Astrocyte of the cerebellum (primary cell): Measurements from ENCODE around the gene ELAC2.
A peak's percentile ranks its signal among the peaks of the same experiment; 100 is the strongest.

Experiments used
- DNase-seq: peaks from one replicate; pipeline ENCODE4 v3.0.0-alpha.2; 2011; ENCODE audit warnings: low read depth
- H3K4me3 ChIP-seq: 2 replicates; pipeline ENCODE4 v1.5.1; 2011; ENCODE audit warnings: mild to moderate bottlenecking, low read depth, low read length, moderate library complexity
- in situ Hi-C: cut with HindIII; loops from 2 replicates; pipeline ENCODE4 v1.10.0; 2017; ENCODE audit warnings: low sequenced_read_pairs
- TF ChIP-seq, protein P1 (sequence below): IDR thresholded peaks from 2 replicates; pipeline ENCODE4 v1.5.1; 2012; ENCODE audit warnings: low read length, low read depth, moderate library complexity, mild to moderate bottlenecking; ENCODE audit errors: missing control alignments

Gene ELAC2

DNA sequence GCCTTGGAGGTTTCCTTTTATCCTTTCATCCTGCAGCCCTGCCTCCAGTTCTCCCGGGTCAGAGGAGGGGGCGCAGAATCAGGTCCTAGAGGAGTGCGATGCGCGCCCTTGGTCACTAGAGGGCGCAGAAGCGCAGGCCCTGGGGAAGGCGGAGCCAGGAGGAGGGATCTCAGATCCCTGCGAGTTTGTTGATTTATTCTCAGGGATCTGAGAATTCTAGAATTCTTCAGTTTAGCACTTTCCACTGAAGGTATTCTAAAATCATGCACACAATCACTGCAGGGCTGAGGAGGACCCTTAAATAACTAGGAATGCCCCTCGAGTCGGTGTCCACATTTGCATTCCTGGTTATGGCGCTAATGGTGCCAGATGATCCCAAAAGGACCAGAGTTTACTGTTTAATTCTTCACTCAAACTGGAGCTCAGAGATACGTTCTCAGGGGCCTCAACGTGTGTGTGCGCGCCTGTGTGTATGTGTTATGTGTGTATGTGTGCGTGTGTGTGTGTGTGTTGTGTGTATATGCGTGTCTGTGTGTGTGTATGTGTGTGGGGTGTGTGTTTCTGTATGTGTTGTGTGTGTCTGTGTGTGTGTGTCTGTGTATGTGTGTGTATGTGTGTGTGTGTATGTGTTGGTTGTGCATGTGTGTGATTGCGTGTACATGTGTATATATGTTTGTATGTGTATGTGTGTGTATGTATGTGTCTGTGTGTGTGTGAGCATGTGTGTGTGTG, 6.9 kb upstream of the ELAC2 start:
- no peak for DNase-seq
- in situ Hi-C loops, result no loop called here
- TF ChIP-seq, protein P1, sequence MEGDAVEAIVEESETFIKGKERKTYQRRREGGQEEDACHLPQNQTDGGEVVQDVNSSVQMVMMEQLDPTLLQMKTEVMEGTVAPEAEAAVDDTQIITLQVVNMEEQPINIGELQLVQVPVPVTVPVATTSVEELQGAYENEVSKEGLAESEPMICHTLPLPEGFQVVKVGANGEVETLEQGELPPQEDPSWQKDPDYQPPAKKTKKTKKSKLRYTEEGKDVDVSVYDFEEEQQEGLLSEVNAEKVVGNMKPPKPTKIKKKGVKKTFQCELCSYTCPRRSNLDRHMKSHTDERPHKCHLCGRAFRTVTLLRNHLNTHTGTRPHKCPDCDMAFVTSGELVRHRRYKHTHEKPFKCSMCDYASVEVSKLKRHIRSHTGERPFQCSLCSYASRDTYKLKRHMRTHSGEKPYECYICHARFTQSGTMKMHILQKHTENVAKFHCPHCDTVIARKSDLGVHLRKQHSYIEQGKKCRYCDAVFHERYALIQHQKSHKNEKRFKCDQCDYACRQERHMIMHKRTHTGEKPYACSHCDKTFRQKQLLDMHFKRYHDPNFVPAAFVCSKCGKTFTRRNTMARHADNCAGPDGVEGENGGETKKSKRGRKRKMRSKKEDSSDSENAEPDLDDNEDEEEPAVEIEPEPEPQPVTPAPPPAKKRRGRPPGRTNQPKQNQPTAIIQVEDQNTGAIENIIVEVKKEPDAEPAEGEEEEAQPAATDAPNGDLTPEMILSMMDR, result peak; percentile 100
- no peak overlapping the region for H3K4me3 ChIP-seq

DNA sequence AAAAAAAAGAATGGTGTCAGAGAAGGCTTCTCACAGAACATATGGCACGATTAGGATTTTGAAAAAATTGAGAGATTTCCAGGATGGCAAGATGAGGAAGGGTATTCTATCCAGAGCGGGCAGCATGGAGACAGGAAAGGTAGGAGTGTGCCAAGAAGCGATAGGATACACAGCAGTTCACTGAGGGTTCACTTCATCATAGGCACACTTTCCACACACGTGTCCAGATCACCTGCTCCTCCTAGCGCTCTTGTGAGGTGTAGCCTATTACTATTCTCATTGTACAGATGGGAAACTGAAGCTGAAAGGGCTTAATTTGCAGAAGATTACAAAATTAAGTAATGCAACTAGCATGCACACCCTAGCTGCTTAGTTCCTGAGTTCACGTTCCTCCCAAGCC, 6.2 kb upstream of the ELAC2 start:
- TF ChIP-seq, protein P1, result no peak
- no peak overlapping the region for H3K4me3 ChIP-seq
- in situ Hi-C loops, result no loop called here
- no peak for DNase-seq

DNA sequence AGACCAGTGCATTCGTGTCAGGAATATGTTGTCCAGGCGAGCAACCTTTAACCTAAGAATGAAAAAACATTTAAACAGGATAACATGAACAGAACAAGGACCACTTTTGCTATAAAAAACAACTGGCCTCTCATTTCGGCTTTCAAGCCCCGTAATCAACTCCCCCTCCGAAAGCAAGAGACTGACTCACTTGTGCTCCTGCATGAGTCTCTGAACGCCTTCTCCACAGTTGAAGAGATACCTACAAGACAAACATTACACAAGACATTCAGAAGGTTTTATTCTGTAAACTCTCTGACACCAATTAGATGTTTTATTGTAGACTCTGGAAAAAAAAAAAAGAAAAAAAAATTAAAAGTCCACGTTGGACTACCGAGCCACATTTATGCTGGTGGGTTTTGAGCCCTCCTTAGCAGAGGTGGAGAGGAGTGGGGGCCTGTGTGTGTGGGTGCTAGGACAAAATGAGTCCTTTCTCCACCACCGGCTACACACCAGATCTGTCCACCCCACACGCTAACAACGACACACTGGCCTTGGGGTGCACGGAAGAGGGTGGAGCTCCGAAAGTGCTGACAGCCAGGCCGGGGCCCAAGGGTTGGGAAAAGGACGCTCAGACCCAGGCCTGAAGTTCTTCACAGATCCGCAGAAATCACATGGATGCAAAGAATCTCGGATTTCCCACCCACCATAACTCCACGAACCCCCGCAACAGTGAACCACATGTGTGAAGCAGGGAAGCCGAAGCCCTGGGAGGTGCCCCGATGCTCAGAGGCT, 759 bp downstream of the ELAC2 start:
- in situ Hi-C loops, result no loop called here
- TF ChIP-seq, protein P1, result no peak
- DNase-seq, result no peak
- H3K4me3 ChIP-seq, result peak overlapping the region; percentile 71

DNA sequence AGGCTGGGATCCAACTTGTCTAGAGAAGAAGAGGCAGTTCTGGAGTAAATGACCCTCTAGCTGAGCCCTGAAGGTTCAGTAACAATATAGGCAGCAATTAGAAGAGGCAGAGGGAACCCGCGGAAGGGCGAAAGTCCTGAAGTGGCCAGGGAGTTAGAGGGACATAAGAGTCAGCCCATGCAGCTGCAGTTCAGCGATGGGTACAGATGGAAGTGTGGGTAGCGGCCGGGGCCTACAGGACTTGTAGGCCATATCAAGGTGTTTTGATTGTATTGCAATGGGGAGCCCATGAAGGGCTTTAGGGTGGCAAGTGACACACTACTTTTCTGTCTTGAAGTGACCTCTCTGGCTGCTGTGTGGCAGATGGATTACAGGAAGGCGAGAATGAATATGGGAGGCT, 3.0 kb downstream of the ELAC2 start:
- in situ Hi-C loops, result no loop called here
- H3K4me3 ChIP-seq, result no peak overlapping the region
- TF ChIP-seq, protein P1, result no peak
- DNase-seq, result no peak

DNA sequence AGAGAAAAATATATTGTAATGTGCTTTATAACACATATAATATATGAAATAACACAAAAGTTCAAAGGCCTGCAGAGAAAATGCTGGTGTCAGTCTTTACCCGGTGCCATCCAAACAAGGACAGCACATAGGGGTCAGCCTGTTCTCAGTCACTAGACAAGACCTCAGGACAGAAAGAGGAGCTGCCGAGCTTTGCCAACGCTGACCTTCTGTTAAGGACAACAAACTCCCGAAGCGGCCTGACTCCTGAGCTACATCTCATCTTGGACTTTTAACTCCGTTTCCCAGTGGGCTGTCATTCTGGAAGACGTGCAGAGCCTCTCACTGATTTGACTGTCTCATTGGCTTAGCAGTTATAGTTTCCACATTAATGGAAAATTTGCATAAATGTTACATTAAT, 6.9 kb downstream of the ELAC2 start:
- DNase-seq, result no peak
- TF ChIP-seq, protein P1, result no peak
- H3K4me3 ChIP-seq, result no peak overlapping the region
- in situ Hi-C loops, result no loop called here

DNA sequence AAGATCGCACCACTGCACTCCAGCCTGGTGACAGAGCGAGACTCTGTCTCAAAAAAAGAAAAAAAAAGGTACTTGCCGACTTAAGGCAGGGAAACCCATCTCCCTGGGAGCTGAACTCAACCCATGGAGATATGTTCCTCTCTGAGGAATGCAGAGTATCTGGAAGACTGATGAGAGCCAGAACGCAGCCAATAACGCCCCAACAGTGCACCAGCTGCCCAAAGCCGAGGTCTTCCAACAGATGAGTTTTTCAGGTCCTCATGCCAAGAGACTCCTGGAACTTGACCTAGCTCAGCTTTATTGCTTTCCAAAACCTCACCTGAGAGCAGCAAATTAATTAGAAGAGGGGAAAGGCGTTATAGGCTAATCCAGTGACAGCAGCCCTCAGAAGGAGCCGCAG, 9.4 kb downstream of the ELAC2 start:
- no peak overlapping the region for H3K4me3 ChIP-seq
- TF ChIP-seq, protein P1, result no peak
- no peak for DNase-seq
- in situ Hi-C loops, result no loop called here
